Measurements from ENCODE around the gene IGF1.

DNA sequence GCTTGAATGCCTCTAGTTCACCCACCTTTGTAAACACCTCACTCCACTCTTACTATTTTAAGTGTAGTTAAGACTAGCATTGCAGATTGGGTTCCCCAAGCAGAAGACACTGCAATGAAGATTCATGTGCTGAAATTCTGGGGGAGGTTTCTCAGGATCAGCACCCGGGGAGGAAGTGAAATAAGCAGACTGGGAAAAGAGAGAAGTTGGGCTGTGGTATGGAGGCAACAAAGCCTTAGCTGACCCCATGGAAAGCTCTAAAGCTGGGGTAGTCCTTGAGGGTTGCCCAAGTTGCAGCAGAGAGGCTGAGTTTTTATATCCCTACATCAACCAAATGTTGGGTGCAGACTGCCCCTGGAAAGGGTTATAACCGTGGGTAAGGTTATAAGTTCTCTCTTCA is 23.9 kb upstream of the IGF1 start:
- TF ChIP-seq POLR2AphosphoS5 (IDR thresholded peaks at IDR 0.05) = no peak
- TF ChIP-seq, protein P1, sequence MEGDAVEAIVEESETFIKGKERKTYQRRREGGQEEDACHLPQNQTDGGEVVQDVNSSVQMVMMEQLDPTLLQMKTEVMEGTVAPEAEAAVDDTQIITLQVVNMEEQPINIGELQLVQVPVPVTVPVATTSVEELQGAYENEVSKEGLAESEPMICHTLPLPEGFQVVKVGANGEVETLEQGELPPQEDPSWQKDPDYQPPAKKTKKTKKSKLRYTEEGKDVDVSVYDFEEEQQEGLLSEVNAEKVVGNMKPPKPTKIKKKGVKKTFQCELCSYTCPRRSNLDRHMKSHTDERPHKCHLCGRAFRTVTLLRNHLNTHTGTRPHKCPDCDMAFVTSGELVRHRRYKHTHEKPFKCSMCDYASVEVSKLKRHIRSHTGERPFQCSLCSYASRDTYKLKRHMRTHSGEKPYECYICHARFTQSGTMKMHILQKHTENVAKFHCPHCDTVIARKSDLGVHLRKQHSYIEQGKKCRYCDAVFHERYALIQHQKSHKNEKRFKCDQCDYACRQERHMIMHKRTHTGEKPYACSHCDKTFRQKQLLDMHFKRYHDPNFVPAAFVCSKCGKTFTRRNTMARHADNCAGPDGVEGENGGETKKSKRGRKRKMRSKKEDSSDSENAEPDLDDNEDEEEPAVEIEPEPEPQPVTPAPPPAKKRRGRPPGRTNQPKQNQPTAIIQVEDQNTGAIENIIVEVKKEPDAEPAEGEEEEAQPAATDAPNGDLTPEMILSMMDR (IDR thresholded peaks at IDR 0.05) = no peak
- TF ChIP-seq POLR2A (IDR thresholded peaks at IDR 0.05) = no peak
- TF ChIP-seq EP300 (IDR thresholded peaks at IDR 0.05) = no peak
